CD14-positive monocyte (primary cell): Measurements from ENCODE around the gene MRO. TPM values are rescaled to one million over a fixed set of nuclear protein-coding genes. Genes with fewer than 3 reads are reported as not detected.

Experiments
- DNase-seq, 3 donors: peaks; one replicate each; pipeline ENCODE4 v3.0.0-alpha.2; 2011 to 2022
- H2AFZ ChIP-seq: 2 replicates; pipeline ENCODE4 v1.6.0; 2012; ENCODE audit warnings: mild to moderate bottlenecking, low read depth, low read length, inconsistent platforms; ENCODE audit not compliant: insufficient read depth, poor library complexity, severe bottlenecking
- H3K27ac ChIP-seq, 2 donors: 1 replicate in 1 of 2; 2 replicates in 1 of 2; pipeline ENCODE4 v1.5.1; 2012 to 2013; ENCODE audit warnings: low read length in 2 of 2, control low read depth in 1 of 2, inconsistent platforms in 1 of 2, low read depth in 1 of 2, mild to moderate bottlenecking in 1 of 2
- H3K27me3 ChIP-seq, 2 donors: one replicate each; pipeline versions ENCODE4 v1.6.0 to v1.6.1; 2011 to 2013; ENCODE audit warnings: low read length in 2 of 2; ENCODE audit not compliant: control insufficient read depth in 2 of 2, insufficient read depth in 2 of 2
- H3K36me3 ChIP-seq, 2 donors: replicated peaks in 1 of 2; 1 replicate in 1 of 2; 2 replicates in 1 of 2; pipeline versions ENCODE4 v1.5.1 to v1.6.1; 2012 to 2013; ENCODE audit warnings: low read length in 2 of 2, control low read depth in 1 of 2, inconsistent platforms in 1 of 2, mild to moderate bottlenecking in 1 of 2; ENCODE audit not compliant: insufficient read depth in 2 of 2, control insufficient read depth in 1 of 2
- H3K4me1 ChIP-seq, 2 donors: 1 replicate in 1 of 2; 2 replicates in 1 of 2; pipeline versions ENCODE4 v1.5.1 to v1.6.1; 2012 to 2013; ENCODE audit warnings: low read length in 2 of 2, control low read depth in 1 of 2, inconsistent platforms in 1 of 2, mild to moderate bottlenecking in 1 of 2, moderate library complexity in 1 of 2; ENCODE audit not compliant: insufficient read depth in 2 of 2, control insufficient read depth in 1 of 2
- H3K4me2 ChIP-seq: replicated peaks from 2 replicates; pipeline ENCODE3; 2012; ENCODE audit warnings: low read length, moderate library complexity, mild to moderate bottlenecking; ENCODE audit not compliant: poor library complexity, severe bottlenecking; ENCODE audit errors: extremely low read depth
- H3K4me3 ChIP-seq, 3 experiments: fragments of 200-600 bp in 1 of 3; sonication (generic) in 1 of 3; replicated peaks in 1 of 3; 1 replicate in 2 of 3; 2 replicates in 1 of 3; pipeline ENCODE4 v1.5.1; 2011 to 2013; ENCODE audit warnings: low read length in 3 of 3, mild to moderate bottlenecking in 3 of 3, control low read depth in 2 of 3, low read depth in 2 of 3, inconsistent platforms in 1 of 3, moderate library complexity in 1 of 3
- H3K79me2 ChIP-seq: 2 replicates; pipeline ENCODE4 v1.6.0; 2012; ENCODE audit warnings: mild to moderate bottlenecking, control low read depth, inconsistent platforms, low read length, moderate library complexity; ENCODE audit not compliant: insufficient read depth
- H3K9ac ChIP-seq: 2 replicates; pipeline ENCODE4 v1.6.0; 2017; ENCODE audit warnings: low read length, mild to moderate bottlenecking; ENCODE audit not compliant: insufficient read depth, poor library complexity, severe bottlenecking
- H3K9me3 ChIP-seq, 2 donors: replicated peaks in 1 of 2; 1 replicate in 1 of 2; 2 replicates in 1 of 2; pipeline versions ENCODE4 v1.5.1 to v1.6.1; 2012 to 2013; ENCODE audit warnings: low read length in 2 of 2, control low read depth in 1 of 2; ENCODE audit not compliant: control insufficient read depth in 1 of 2, insufficient read depth in 1 of 2
- H4K20me1 ChIP-seq: 2 replicates; pipeline ENCODE4 v1.6.0; 2012; ENCODE audit warnings: mild to moderate bottlenecking, low read length, control low read depth, moderate library complexity; ENCODE audit not compliant: insufficient read depth
- H3K27ac Mint-ChIP-seq, 7 donors: one replicate each; pipeline ENCODE4 v1.8.0; 2020; ENCODE audit warnings: mild to moderate bottlenecking in 7 of 7, mixed read lengths in 7 of 7, moderate library complexity in 6 of 7, inconsistent platforms in 2 of 7
- H3K27me3 Mint-ChIP-seq, 3 donors: one replicate each; pipeline ENCODE4 v1.8.0; 2021 to 2022; ENCODE audit warnings: low read depth in 3 of 3, mild to moderate bottlenecking in 3 of 3, mixed read lengths in 3 of 3, moderate library complexity in 3 of 3, inconsistent platforms in 1 of 3
- H3K36me3 Mint-ChIP-seq, 2 donors: one replicate each; pipeline ENCODE4 v1.8.0; 2020; ENCODE audit warnings: mixed read lengths in 2 of 2, inconsistent platforms in 1 of 2, mild to moderate bottlenecking in 1 of 2
- H3K4me1 Mint-ChIP-seq: one replicate; pipeline ENCODE4 v1.8.0; 2020; ENCODE audit warnings: mild to moderate bottlenecking, mixed read lengths
- H3K4me3 Mint-ChIP-seq, 2 donors: one replicate each; pipeline ENCODE4 v1.8.0; 2020; ENCODE audit warnings: mild to moderate bottlenecking in 2 of 2, mixed read lengths in 2 of 2, moderate library complexity in 1 of 2
- H3K9me3 Mint-ChIP-seq, 7 donors: one replicate each; pipeline ENCODE4 v1.8.0; 2020 to 2022; ENCODE audit warnings: mixed read lengths in 7 of 7, mild to moderate bottlenecking in 6 of 7, moderate library complexity in 6 of 7, inconsistent platforms in 2 of 7
- CTCF ChIP-seq: fragments of 200-600 bp; IDR thresholded peaks from one replicate; pipeline ENCODE4 v1.8.0; 2022; ENCODE audit warnings: antibody characterized with exemption, mild to moderate bottlenecking
- WGBS: methylation state at CpG from one replicate; pipeline ENCODE4 v1.1.5; 2013; ENCODE audit warnings: missing lambda C conversion rate; ENCODE audit not compliant: insufficient coverage; 5-methylcytosine and 5-hydroxymethylcytosine counted together
- intact Hi-C, 2 donors: fragments of 100-400 bp; cut with micrococcal nuclease; formaldehyde crosslinking; loops; one replicate each; pipeline versions ENCODE4 v1.15.0 to v1.15.1; 2023
- polyA plus RNA-seq, 3 donors: library from polyadenylated mRNA; depleted of rRNA in 1 of 3; unstranded in 2 of 3; stranded (reverse) in 1 of 3; fragments of 300-500 nt in 2 of 3; fragments of >200 nt in 1 of 3; fragmentation: Illumina TruSeq in 2 of 3; gene quantifications; 1 replicate in 2 of 3; 2 replicates in 1 of 3; pipeline ENCODE4 v1.2.3, GENCODE V29; 2012 to 2021

Gene MRO
- polyA plus RNA-seq, 3 donors: 0.01 TPM; not detected in 2

- Histone ChIP-seq H3K79me2 (no peaks in the 10 kb centered on the region), H3K4me1 (peaks cover 15 to 20% of the 10 kb centered on the region in 2 donors), H3K36me3 (no peaks in the 10 kb centered on the region), H4K20me1 (no peaks in the 10 kb centered on the region), H3K4me3 (no peak overlapping the region), H3K27me3 (no peaks in the 10 kb centered on the region), H3K27ac (no peak overlapping the region), H2AFZ (no peak overlapping the region), H3K4me2 (no peak overlapping the region), H3K9ac (no peak overlapping the region), H3K9me3 (no peaks in the 10 kb centered on the region)
- peak in 1 of 3 donors; percentile 26 for DNase-seq
- intact Hi-C loops: no loop called here
- H3K27ac Mint-ChIP-seq: no peak overlapping the region
- H3K9me3 Mint-ChIP-seq: peaks cover 0 to 1% (median 0%) of the 10 kb centered on the region in 7 donors
- H3K4me3 Mint-ChIP-seq: no peak overlapping the region
- H3K4me1 Mint-ChIP-seq: peaks cover 26% of the 10 kb centered on the region
- peak; percentile 26 for TF ChIP-seq CTCF
- no peaks in the 10 kb centered on the region for H3K36me3 Mint-ChIP-seq
- no peaks in the 10 kb centered on the region for H3K27me3 Mint-ChIP-seq
Observed at GRCh38 chr18:50866765-50867164, 46.9 kb upstream of the MRO start.

GRCh38 chr18:50863840-50864375 lies 44.1 kb upstream of the MRO start:
- WGBS: 53% methylated on average over 3 of the region's 4 CpGs
- no peaks in the 10 kb centered on the region for H3K79me2 ChIP-seq
- Mint-ChIP-seq H3K9me3 (peaks cover 0 to 1% (median 0%) of the 10 kb centered on the region in 7 donors), H3K27me3 (peaks cover 0 to 2% (median 0%) of the 10 kb centered on the region in 3 donors), H3K36me3 (no peaks in the 10 kb centered on the region), H3K27ac (no peak overlapping the region), H3K4me1 (peaks cover 43% of the 10 kb centered on the region), H3K4me3 (no peak overlapping the region)
- no peak overlapping the region for H3K4me3 ChIP-seq
- H3K9ac ChIP-seq: no peak overlapping the region
- intact Hi-C loops: no loop called here
- H3K4me1 ChIP-seq: peaks cover 25 to 33% of the 10 kb centered on the region in 2 donors
- H3K27ac ChIP-seq: no peak overlapping the region
- no peaks in the 10 kb centered on the region for H3K27me3 ChIP-seq
- no peak overlapping the region for H2AFZ ChIP-seq
- DNase-seq: no peak
- H3K9me3 ChIP-seq: no peaks in the 10 kb centered on the region
- H4K20me1 ChIP-seq: no peaks in the 10 kb centered on the region
- no peak overlapping the region for H3K4me2 ChIP-seq
- no peaks in the 10 kb centered on the region for H3K36me3 ChIP-seq
- TF ChIP-seq CTCF: no peak
